Testis (tissue), 3 donors: Measurements from ENCODE around the gene SMG9. TPM values are rescaled to one million over a fixed set of nuclear protein-coding genes. Genes with fewer than 3 reads are reported as not detected.
"Not testable (repeated sequence)": the region's sequence is repeated elsewhere in the genome, so short reads cannot be mapped to it uniquely, and the experiment has no call there.

Experiments used
- DNase-seq: peaks from one replicate; pipeline ENCODE4 v3.0.0-alpha.2; 2019
- H3K27ac ChIP-seq, 2 donors: fragments of 200-600 bp; sonication (generic); one replicate each; pipeline ENCODE4 v1.5.1; 2019
- H3K27me3 ChIP-seq: fragments of 200-600 bp; sonication (generic); one replicate; pipeline ENCODE4 v1.5.1; 2019
- H3K36me3 ChIP-seq: fragments of 200-600 bp; sonication (generic); one replicate; pipeline ENCODE4 v1.5.1; 2017; ENCODE audit warnings: low read depth; ENCODE audit errors: missing control alignments
- H3K4me1 ChIP-seq: fragments of 200-600 bp; sonication (generic); one replicate; pipeline ENCODE4 v1.5.1; 2019
- H3K4me3 ChIP-seq, 2 donors: fragments of 200-600 bp; sonication (generic); one replicate each; pipeline ENCODE4 v1.5.1; 2017 to 2019
- H3K9me3 ChIP-seq: fragments of 200-600 bp; sonication (generic); one replicate; pipeline ENCODE4 v1.5.1; 2017
- CTCF ChIP-seq, 3 experiments: fragments of 450-650 bp in 2 of 3; fragments of 200-600 bp in 1 of 3; sonication (generic) in 1 of 3; IDR thresholded peaks; one replicate each; pipeline ENCODE4 v1.5.1; 2016 to 2019; ENCODE audit warnings: antibody characterized with exemption in 3 of 3, mild to moderate bottlenecking in 2 of 3, moderate library complexity in 1 of 3
- POLR2A ChIP-seq: fragments of 450-650 bp; IDR thresholded peaks from one replicate; pipeline ENCODE4 v1.6.1; 2017; ENCODE audit warnings: antibody characterized with exemption, mild to moderate bottlenecking, moderate library complexity
- WGBS, 2 donors: methylation state at CpG; one replicate each; pipeline ENCODE4 v1.1.5; 2018; 5-methylcytosine and 5-hydroxymethylcytosine counted together
- intact Hi-C: fragments of 100-400 bp; cut with DNase I; formaldehyde crosslinking; loops from one replicate; pipeline ENCODE4 v1.15.1; 2023; ENCODE audit warnings: low total_unique reads
- polyA plus RNA-seq: library from polyadenylated mRNA; stranded (reverse); fragments of 350-450 nt; fragmentation: Illumina TruSeq; extraction: RNeasy Lipid Tissue Mini Kit (QIAGEN cat#74804); gene quantifications from one replicate; pipeline ENCODE4 v1.2.3, GENCODE V29; 2014; ENCODE audit warnings: low read depth, low replicate concordance; ENCODE audit not compliant: insufficient read depth
- total RNA-seq, 2 donors: library from RNA; depleted of rRNA; stranded (reverse); fragments of >200 nt; gene quantifications; one replicate each; pipeline ENCODE4 v1.2.3, GENCODE V29; 2016

Gene SMG9
- total and polyA plus RNA-seq, 3 donors from 2014 or later = 65.0 to 144 (median 76.8) TPM

- TF ChIP-seq CTCF (IDR thresholded peaks at IDR 0.05) = no peak
- TF ChIP-seq POLR2A = no peak
- no peaks in the 10 kb centered on the region for H3K27me3 ChIP-seq
- intact Hi-C loops = no loop called here
Measured at GRCh38 chr19:43684326-43684725, 70.4 kb downstream of the SMG9 start.

GRCh38 chr19:43683905-43684304, 70.9 kb downstream of the SMG9 start:
- no peaks in the 10 kb centered on the region for H3K4me1 ChIP-seq
- H3K36me3 ChIP-seq = no peaks in the 10 kb centered on the region
- intact Hi-C loops = no loop called here
- no peak overlapping the region for H3K27ac ChIP-seq
- 58 to 90% methylated on average over 2 of the region's 2 CpGs for WGBS, 2 donors
- no peaks in the 10 kb centered on the region for H3K27me3 ChIP-seq
- H3K9me3 ChIP-seq = no peaks in the 10 kb centered on the region
- DNase-seq = no peak
- TF ChIP-seq CTCF (IDR thresholded peaks at IDR 0.05) (no peak), POLR2A (no peak)
- H3K4me3 ChIP-seq = no peak overlapping the region

More at GRCh38 chr19:43684326-43684725, 70.4 kb downstream of the SMG9 start:
- no peak for DNase-seq
- Histone ChIP-seq H3K4me1 (no peaks in the 10 kb centered on the region), H3K27ac (no peak overlapping the region), H3K36me3 (no peaks in the 10 kb centered on the region), H3K9me3 (no peaks in the 10 kb centered on the region), H3K4me3 (no peak overlapping the region)
- 100% methylated on average over 1 of the region's 1 CpG for WGBS, 2 donors

- TF ChIP-seq CTCF (IDR thresholded peaks at IDR 0.05) (no peak), POLR2A (no peak)
- Histone ChIP-seq H3K36me3 (no peaks in the 10 kb centered on the region), H3K4me1 (no peaks in the 10 kb centered on the region), H3K27me3 (no peaks in the 10 kb centered on the region), H3K4me3 (no peak overlapping the region), H3K9me3 (no peaks in the 10 kb centered on the region), H3K27ac (no peak overlapping the region)
- WGBS, 2 donors = 60 to 66% methylated on average over 11 of the region's 11 CpGs
- DNase-seq = no peak
- intact Hi-C loops = no loop called here
Measured at GRCh38 chr19:43682824-43683661, 71.7 kb downstream of the SMG9 start.

- H3K9me3 ChIP-seq, DNase-seq, H3K27ac ChIP-seq, H3K4me1 ChIP-seq, H3K4me3 ChIP-seq, intact Hi-C loops, H3K27me3 ChIP-seq, H3K36me3 ChIP-seq: not testable (repeated sequence)
- WGBS, 2 donors = 93 to 94% methylated on average over 5 of the region's 5 CpGs
Measured at GRCh38 chr19:43682269-43682668, 72.5 kb downstream of the SMG9 start.

- H3K4me1 ChIP-seq = no peaks in the 10 kb centered on the region
- no peak overlapping the region for H3K4me3 ChIP-seq
- no peaks in the 10 kb centered on the region for H3K36me3 ChIP-seq
- no peaks in the 10 kb centered on the region for H3K9me3 ChIP-seq
- 76 to 81% methylated on average over 5 of the region's 5 CpGs for WGBS, 2 donors
- intact Hi-C loops = no loop called here
- no peak for TF ChIP-seq CTCF (IDR thresholded peaks at IDR 0.05)
- no peak for TF ChIP-seq POLR2A
- H3K27ac ChIP-seq = no peak overlapping the region
- no peaks in the 10 kb centered on the region for H3K27me3 ChIP-seq
- DNase-seq = no peak
Measured at GRCh38 chr19:43681821-43682220, 72.9 kb downstream of the SMG9 start.
